GM19023 (cell line): ENCODE results near the gene VIT.
"Not testable (repeated sequence)": the region's sequence is repeated elsewhere in the genome, so short reads cannot be mapped to it uniquely, and the experiment has no call there.

ENCODE experiments used
- ATAC-seq: cut with Tn5 transposase; IDR thresholded peaks from one replicate; pipeline ENCODE4 v1.9.1; 2021; ENCODE audit warnings: mild to moderate bottlenecking, moderate library complexity; ENCODE audit not compliant: unreplicated experiment

The VIT gene

DNA sequence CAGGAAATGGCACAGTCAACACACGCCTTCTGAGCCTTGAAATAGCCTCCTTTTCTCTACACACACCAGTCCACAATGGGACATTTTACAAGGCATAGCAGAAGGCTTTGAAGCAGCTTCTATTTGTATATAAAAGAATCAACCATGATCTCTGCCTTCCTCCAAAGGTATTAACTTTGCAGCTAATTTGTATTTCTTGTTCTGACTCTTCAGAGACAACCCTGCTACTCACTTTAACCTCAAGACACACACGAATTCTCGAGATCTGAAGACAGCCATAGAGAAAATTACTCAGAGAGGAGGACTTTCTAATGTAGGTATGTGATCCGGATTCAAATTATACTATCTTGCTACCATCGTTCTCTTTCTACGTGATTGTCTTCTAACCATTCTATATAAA is 104.6 kb downstream of the VIT start:
- no peak for ATAC-seq

DNA sequence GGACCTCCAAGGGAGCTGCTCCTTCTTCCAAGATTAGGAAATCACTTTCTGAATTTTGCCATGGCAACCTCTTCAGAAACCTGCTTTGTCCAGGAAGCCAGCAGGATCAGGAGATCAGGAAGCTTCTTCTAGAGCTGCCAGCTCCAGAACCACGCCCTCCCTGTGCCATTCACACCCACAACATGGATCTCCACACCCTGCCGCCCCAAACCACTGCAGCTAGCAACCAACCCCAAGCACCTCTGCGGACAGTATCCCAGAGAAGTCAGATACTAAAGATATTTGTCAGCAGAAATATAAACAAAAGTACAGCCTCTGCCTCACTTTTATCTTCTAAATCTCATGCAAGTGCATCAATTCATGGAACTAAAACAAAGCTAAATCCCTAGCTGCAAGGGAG is 106.4 kb downstream of the VIT start:
- no peak for ATAC-seq

DNA sequence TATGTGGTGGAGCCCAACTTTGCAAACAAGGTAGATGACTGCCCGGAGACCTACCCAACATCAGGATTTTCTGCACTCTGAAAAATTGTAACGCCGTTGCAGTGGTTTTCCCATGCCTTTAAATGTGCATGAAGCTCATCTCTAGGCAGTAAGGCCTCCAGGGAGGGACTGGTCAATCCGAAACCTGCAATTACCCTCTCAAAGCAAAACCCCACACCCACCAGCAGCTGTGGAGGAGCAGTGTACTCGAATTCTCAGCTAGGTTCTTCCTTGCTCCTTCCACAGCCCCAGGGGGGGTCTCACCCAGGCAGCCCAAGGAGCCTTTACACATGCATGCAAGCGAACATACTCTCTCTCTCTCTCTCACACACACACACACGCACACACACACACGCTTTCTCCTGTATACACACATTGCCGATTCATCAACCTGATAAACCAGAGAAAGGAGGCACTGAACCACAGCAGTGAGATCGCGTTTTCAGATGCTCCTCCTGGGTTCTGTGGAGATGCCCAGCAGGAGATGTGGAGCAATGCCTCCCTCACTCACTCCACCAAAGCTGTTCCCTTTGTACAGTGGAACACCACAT is 109.2 kb downstream of the VIT start:
- no peak for ATAC-seq

- ATAC-seq: no peak
Measured at GRCh38 chr2:36807223-36807886, 110.8 kb downstream of the VIT start.

GRCh38 chr2:36808386-36809068 is 112.0 kb downstream of the VIT start:
- ATAC-seq: no peak

- ATAC-seq: no peak
Measured at GRCh38 chr2:36809069-36809445, 112.5 kb downstream of the VIT start.

DNA sequence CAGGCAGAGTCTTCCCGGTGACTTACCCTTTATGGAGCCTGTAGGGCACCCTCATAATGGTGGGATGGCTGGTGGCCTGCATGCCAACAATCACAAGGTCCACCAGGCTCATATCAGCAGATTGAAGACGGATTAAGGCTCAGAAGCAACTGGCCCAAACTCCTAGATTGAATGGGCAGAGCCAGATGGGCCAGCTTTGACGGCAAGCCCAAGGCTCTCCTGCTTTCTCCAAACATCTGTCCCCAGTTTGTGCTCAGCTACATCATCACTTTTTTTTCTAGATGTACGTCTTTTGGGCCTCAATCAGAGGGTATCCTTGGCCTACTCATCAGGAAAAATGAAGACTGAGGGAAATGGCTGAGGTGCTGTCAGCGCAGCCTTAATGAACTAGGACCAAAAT is 114.6 kb downstream of the VIT start:
- ATAC-seq: no peak

DNA sequence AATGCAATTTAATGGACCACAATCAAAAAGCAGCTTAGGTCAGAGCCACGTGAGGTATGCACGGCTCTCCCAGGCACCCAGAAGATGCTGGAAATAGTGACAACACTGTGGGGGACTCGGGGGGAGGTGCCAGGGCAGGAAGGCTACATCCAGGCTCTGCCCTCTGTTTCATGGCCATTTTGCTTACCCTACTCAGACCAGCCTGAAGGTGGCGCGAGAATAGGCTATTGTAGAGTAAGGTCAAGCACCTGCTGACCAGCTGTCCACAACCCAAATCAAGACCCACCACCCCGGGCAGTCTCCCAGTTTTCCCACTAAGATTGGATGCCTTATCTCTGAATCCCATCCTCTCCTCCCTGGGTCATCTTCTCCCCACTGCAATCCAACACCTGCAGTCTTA is 115.7 kb downstream of the VIT start:
- ATAC-seq: no peak

DNA sequence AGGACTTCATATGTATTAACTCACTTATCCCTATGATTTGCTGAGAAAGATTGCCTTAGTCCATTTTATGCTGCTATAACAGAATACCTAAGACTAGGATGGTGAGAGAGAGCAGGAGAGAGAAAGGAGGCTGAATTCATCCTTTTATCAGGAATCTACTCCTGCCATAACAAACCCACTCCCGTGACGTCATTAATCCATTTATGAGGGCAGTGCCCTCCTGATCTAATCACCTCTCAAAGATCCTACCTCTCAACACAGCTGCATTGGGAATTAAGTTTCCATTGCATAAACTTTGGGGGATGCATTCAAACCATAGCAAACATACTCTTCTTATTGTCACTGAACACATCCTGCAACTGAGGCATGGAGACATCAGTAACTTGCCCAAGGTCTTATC is 122.0 kb downstream of the VIT start:
- no peak for ATAC-seq

GRCh38 chr2:36819095-36819711 is 122.7 kb downstream of the VIT start:
- no peak for ATAC-seq

DNA sequence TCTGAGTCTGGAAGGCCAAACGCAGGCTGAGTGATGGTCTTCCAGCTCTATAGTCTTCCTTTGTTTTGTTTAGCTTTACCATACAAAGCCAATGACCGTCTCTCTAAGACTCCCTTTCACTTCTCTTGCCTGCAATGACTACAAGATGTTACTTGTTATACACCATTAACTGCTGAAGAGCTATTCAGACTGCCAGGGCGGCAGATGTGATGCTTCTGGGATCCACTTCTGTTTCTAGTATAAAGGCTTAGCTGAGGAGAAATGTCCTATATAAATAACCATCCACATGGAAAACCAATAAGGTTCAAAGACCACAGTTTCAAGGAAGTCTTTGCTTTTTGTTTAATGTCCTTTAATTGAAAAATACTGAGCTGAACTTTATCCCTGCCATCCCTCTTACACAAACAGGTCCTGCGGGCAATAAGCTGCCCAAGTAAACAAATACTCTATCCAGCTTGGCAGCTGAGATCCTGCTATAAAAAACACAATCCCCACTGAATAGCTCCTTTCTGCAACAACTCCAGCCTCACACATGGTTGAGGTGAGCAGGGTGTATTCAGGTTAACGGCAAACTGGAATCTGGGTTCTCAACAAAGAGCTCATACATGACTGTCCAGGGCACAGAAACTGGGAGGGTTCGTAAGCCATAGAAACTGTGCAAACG is 124.6 kb downstream of the VIT start:
- ATAC-seq: no peak

GRCh38 chr2:36823862-36824261 is 127.4 kb downstream of the VIT start:
- no peak for ATAC-seq

DNA sequence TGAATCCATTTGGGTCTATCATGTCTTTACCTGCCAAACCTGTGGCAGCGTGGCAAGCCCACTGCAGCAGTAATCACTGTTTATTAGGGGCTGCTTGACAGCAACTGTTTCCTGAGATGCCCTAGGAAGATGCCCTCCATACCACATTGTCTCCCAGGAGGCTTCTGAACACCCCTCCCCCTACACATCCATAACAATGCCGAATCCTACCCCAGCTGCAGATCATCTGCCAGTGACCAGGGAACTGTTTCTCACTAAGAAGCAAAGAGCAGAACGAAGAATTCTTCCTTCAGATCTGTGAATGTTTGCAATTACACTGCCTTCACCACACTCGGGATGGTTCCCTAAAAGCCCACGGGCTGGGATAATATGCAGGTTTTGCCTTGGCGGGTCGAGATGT is 127.8 kb downstream of the VIT start:
- no peak for ATAC-seq

DNA sequence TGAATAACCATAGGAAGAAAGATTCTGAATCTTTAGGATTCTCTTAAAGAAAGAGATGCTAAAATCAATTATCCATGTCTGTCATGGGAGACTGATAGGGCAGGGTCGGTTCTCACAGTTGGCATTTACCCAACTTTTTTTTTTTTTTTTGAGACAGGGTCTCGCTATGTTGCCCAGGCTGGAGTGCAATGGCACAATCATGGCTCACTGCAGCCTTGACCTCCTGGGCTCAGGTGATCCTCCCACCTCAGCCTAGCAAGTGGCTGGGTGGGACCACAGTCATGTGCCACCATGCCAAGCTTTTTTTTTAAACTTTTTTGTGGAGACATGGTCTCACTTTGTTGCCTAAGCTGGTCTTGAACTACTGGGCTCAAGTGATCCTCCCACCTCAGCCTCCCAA is 128.2 kb downstream of the VIT start:
- not testable (repeated sequence) for ATAC-seq

DNA sequence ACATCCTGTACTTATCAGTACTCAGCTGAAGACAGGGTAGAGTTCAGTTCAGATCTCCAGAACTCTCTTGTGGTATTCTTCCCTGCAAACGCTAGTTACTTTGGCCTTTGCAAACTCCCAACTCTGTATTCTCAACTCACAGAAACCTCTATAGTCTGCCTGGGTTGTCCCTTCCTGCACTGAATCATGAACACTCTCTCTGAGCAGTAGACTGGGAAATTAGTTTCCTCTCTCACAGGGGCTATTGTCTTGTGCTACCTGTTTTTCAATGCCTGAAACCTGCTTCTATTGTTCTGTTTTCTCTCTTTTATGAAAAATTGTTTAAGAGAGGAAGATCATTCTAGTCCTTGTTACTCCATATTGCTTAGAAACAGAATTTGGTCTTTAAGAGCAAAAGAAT is 134.7 kb downstream of the VIT start:
- no peak for ATAC-seq

DNA sequence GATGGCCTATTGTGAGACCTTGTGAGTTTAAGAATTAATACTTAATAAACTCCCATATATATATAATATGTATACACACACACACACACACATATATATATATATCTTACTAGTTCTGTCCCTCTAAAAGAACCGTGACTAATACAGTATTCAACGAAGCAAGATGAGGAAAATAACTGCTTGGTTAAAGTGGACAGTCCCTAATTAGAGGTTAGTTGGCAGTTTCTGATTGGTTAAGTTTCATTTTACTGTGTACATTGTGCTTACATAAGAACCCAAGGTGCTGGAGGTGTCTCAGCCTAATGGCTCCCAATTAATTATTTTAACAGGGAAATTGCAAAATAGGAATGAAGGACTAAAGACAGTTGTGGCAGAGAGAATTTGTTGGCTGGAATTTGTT is 137.7 kb downstream of the VIT start:
- ATAC-seq: no peak

GRCh38 chr2:36834731-36835524 is 138.4 kb downstream of the VIT start:
- no peak for ATAC-seq

GRCh38 chr2:36839976-36840617 is 143.6 kb downstream of the VIT start:
- no peak for ATAC-seq

DNA sequence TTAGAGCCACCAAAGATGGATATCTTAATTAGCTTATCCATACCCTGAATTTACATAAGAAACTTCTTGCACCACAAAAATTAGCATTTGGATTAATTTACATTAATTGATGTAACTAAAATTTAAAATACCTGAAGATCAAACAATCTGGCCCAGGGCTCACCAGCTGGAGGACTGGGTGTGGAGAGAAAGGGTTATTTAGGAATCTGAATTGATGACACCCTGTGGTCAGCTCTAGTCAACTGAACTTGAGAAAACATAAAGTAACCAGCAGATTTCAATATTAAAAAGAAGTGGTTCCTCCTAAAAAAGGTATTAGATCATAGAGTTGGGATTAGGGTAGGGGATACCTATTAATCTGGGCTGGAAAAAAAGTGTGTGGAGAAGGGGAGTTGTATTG is 147.3 kb downstream of the VIT start:
- no peak for ATAC-seq

GRCh38 chr2:36849265-36849664 is 152.8 kb downstream of the VIT start:
- no peak for ATAC-seq
